Nucleus accumbens (tissue), 56 donors: Measurements from ENCODE around the gene FOXI1.

Source experiments
- DNase-seq, 56 donors: peaks; one replicate each; lab custom pipeline; 2025; lab: John Stamatoyannopoulos, UW

FOXI1 gene

GRCh38 chr5:170147051-170147752, 41.5 kb downstream of the FOXI1 start:
- DNase-seq, result no peak

- DNase-seq, result no peak
Measured at GRCh38 chr5:170147753-170148264, 42.1 kb downstream of the FOXI1 start.

- peak in 1 of 56 donors; percentile 2 for DNase-seq
Measured at GRCh38 chr5:170148430-170149205, 42.9 kb downstream of the FOXI1 start.

GRCh38 chr5:170149206-170149515, 43.5 kb downstream of the FOXI1 start:
- DNase-seq, result no peak

- DNase-seq, result no peak
Measured at GRCh38 chr5:170150713-170151096, 45.0 kb downstream of the FOXI1 start.

- peak in 2 of 56 donors; percentile 6 to 9 for DNase-seq
Measured at GRCh38 chr5:170151097-170151831, 45.6 kb downstream of the FOXI1 start.

GRCh38 chr5:170152767-170153166, 47.1 kb downstream of the FOXI1 start:
- DNase-seq, result no peak

- DNase-seq, result no peak
Measured at GRCh38 chr5:170154297-170154696, 48.6 kb downstream of the FOXI1 start.

- no peak for DNase-seq
Measured at GRCh38 chr5:170154744-170155143, 49.0 kb downstream of the FOXI1 start.

GRCh38 chr5:170155771-170156170, 50.1 kb downstream of the FOXI1 start:
- no peak for DNase-seq

- DNase-seq, result no peak
Measured at GRCh38 chr5:170159101-170159698, 53.5 kb downstream of the FOXI1 start.
